Measurements from ENCODE around the gene SEPHS1.
A peak's percentile ranks its signal among the peaks of the same experiment; 100 is the strongest.

SEPHS1 gene

GRCh38 chr10:13371897-13372470 lies 23.9 kb upstream of the SEPHS1 start (continued):
- TF ChIP-seq ZBTB44 (tag by site-specific recombination; IDR thresholded peaks at IDR 0.05) (no peak), ZNF660 (tag by site-specific recombination; IDR thresholded peaks at IDR 0.05) (peak; percentile 94)

- CTCF ChIA-PET = interaction anchor here (0.7 to 2.5 kb wide), 3 partner anchors 74 to 408 kb away, joined by 4 to 8 read pairs (median 6); no protein-coding TSS in a partner anchor
- POLR2A ChIA-PET = no interaction called here
Measured at GRCh38 chr10:13366891-13367290, 18.8 kb upstream of the SEPHS1 start.

GRCh38 chr10:13365831-13366230 lies 17.7 kb upstream of the SEPHS1 start:
- POLR2A ChIA-PET = no interaction called here
- CTCF ChIA-PET = no interaction called here

More at GRCh38 chr10:13366891-13367290, 18.8 kb upstream of the SEPHS1 start:
- Histone ChIP-seq H3K4me1 (ENCODE audit: control insufficient read depth, insufficient read depth, low read length) (no peaks in the 10 kb centered on the region), H3K9me3 (ENCODE audit: control insufficient read depth, insufficient read depth, low read depth, low read length) (no peaks in the 10 kb centered on the region), H3K4me3 (ENCODE audit: low read depth, low read length) (no peak overlapping the region), H3K36me3 (ENCODE audit: control insufficient read depth in 2 of 2, insufficient read depth in 1 of 2, low read length in 2 of 2) (no peaks in the 10 kb centered on the region), H3K27ac (ENCODE audit: extremely low read depth, low read depth, low read length) (no peak overlapping the region)
- no peak for TF ChIP-seq ZNF37A (tag by site-specific recombination; IDR thresholded peaks at IDR 0.05)
- no peak for TF ChIP-seq KLF8 (tag by site-specific recombination; IDR thresholded peaks at IDR 0.05)
- TF ChIP-seq ZFP37 (tag by site-specific recombination; IDR thresholded peaks at IDR 0.05) = no peak

GRCh38 chr10:13365243-13365642 lies 17.1 kb upstream of the SEPHS1 start:
- ChIA-PET CTCF (interaction anchor here (0.6 kb wide), 1 partner anchor 120 kb away, joined by 3 read pairs; no protein-coding TSS in a partner anchor), POLR2A (no interaction called here)
- no peaks in the 10 kb centered on the region for H3K4me1 ChIP-seq (ENCODE audit: control insufficient read depth, insufficient read depth, low read length)
- TF ChIP-seq ZSCAN4 (tag by site-specific recombination; IDR thresholded peaks at IDR 0.05) = no peak
- TF ChIP-seq ZNF610 (tag by site-specific recombination; IDR thresholded peaks at IDR 0.05; ENCODE audit: borderline replicate concordance) = no peak
- TF ChIP-seq ZNF354C (tag by site-specific recombination; IDR thresholded peaks at IDR 0.05; ENCODE audit: borderline replicate concordance, low read depth) = no peak
- no peak for TF ChIP-seq TRIM28 (IDR thresholded peaks at IDR 0.05; ENCODE audit: borderline replicate concordance, low read length)
- no peak for TF ChIP-seq SP7 (tag by site-specific recombination; IDR thresholded peaks at IDR 0.05)
- TF ChIP-seq GLIS2 (tag by site-specific recombination; IDR thresholded peaks at IDR 0.05) = no peak
- TF ChIP-seq SCRT1 (tag by site-specific recombination; IDR thresholded peaks at IDR 0.05; ENCODE audit: borderline replicate concordance) = no peak
- TF ChIP-seq ZNF211 (tag by site-specific recombination; IDR thresholded peaks at IDR 0.05; ENCODE audit: low read depth) = no peak
- TF ChIP-seq KLF9 (tag by site-specific recombination; IDR thresholded peaks at IDR 0.05; ENCODE audit: low read depth) = no peak
- no peak for TF ChIP-seq ZNF664 (tag by site-specific recombination; IDR thresholded peaks at IDR 0.05)
- no peak for TF ChIP-seq HOXD13 (CRISPR knock-in tag; IDR thresholded peaks at IDR 0.05; ENCODE audit: borderline replicate concordance)
- no peak for TF ChIP-seq ZNF121 (tag by site-specific recombination; IDR thresholded peaks at IDR 0.05)
- H3K36me3 ChIP-seq (ENCODE audit: control insufficient read depth in 2 of 2, insufficient read depth in 1 of 2, low read length in 2 of 2) = no peaks in the 10 kb centered on the region
- no peaks in the 10 kb centered on the region for H3K9me3 ChIP-seq (ENCODE audit: control insufficient read depth, insufficient read depth, low read depth, low read length)
- H3K27ac ChIP-seq (ENCODE audit: extremely low read depth, low read depth, low read length) = no peak overlapping the region
- H3K4me3 ChIP-seq (ENCODE audit: low read depth, low read length) = no peak overlapping the region

More at GRCh38 chr10:13365831-13366230, 17.7 kb upstream of the SEPHS1 start:
- Histone ChIP-seq H3K27ac (ENCODE audit: extremely low read depth, low read depth, low read length) (no peak overlapping the region), H3K4me3 (ENCODE audit: low read depth, low read length) (no peak overlapping the region), H3K9me3 (ENCODE audit: control insufficient read depth, insufficient read depth, low read depth, low read length) (no peaks in the 10 kb centered on the region), H3K4me1 (ENCODE audit: control insufficient read depth, insufficient read depth, low read length) (no peaks in the 10 kb centered on the region), H3K36me3 (ENCODE audit: control insufficient read depth in 2 of 2, insufficient read depth in 1 of 2, low read length in 2 of 2) (no peaks in the 10 kb centered on the region)
- TF ChIP-seq ZNF529 (tag by site-specific recombination; IDR thresholded peaks at IDR 0.05; ENCODE audit: insufficient replicate concordance) = no peak
- TF ChIP-seq ZBTB17 (tag by site-specific recombination; IDR thresholded peaks at IDR 0.05) = no peak
- no peak for TF ChIP-seq KLF7 (tag by site-specific recombination; IDR thresholded peaks at IDR 0.05; ENCODE audit: borderline replicate concordance)
- no peak for TF ChIP-seq ZNF639 (tag by site-specific recombination; IDR thresholded peaks at IDR 0.05)
- TF ChIP-seq ZBTB48 (tag by site-specific recombination; IDR thresholded peaks at IDR 0.05) = no peak
- TF ChIP-seq ZNF560 (tag by site-specific recombination; IDR thresholded peaks at IDR 0.05; ENCODE audit: borderline replicate concordance) = no peak
- TF ChIP-seq SP7 (tag by site-specific recombination; IDR thresholded peaks at IDR 0.05) = no peak
- no peak for TF ChIP-seq ZNF623 (tag by site-specific recombination; IDR thresholded peaks at IDR 0.05)
- TF ChIP-seq ZNF707 (tag by site-specific recombination; IDR thresholded peaks at IDR 0.05) = no peak
- TF ChIP-seq ZNF571 (tag by site-specific recombination; IDR thresholded peaks at IDR 0.05) = no peak
- TF ChIP-seq ZNF19 (tag by site-specific recombination; IDR thresholded peaks at IDR 0.05; ENCODE audit: low read depth) = no peak

All from HEK293 (cell line).